Activated naive CD4-positive, alpha-beta T cell treated with anti-CD3 and anti-CD28 coated beads, Interleukin-2, amount 50 U/mL, for 72 hours (primary cell): Measurements from ENCODE around the gene CDR2. TPM values are rescaled to one million over a fixed set of nuclear protein-coding genes. Genes with fewer than 3 reads are reported as not detected.
"Not testable (repeated sequence)": the region's sequence is repeated elsewhere in the genome, so short reads cannot be mapped to it uniquely, and the experiment has no call there.

Experiments
- ATAC-seq, 2 donors: fragments of 150-1000 bp; cut with Tn5 transposase; 2 replicates each; pipeline ENCODE4 v1.10.0; 2021; ENCODE audit warnings: mild to moderate bottlenecking in 2 of 2, moderate library complexity in 2 of 2
- DNase-seq, 2 donors: peaks; one replicate each; pipeline ENCODE4 v3.0.0; 2021 to 2022; ENCODE audit warnings: low spot score in 2 of 2
- H3K27ac Mint-ChIP-seq, 2 donors: one replicate each; pipeline ENCODE4 v1.8.0; 2022; ENCODE audit warnings: mild to moderate bottlenecking in 2 of 2, mixed read lengths in 2 of 2
- H3K36me3 Mint-ChIP-seq, 2 donors: one replicate each; pipeline ENCODE4 v1.8.0; 2022; ENCODE audit warnings: mixed read lengths in 2 of 2
- H3K9me3 Mint-ChIP-seq, 2 donors: one replicate each; pipeline ENCODE4 v1.8.0; 2022; ENCODE audit warnings: mixed read lengths in 2 of 2
- total RNA-seq, 2 donors: library from RNA; stranded (reverse); gene quantifications; one replicate each; pipeline ENCODE4 v1.2.3, GENCODE V29; 2022

Gene CDR2
- total RNA-seq, 2 donors from 2014 or later: 26.8 to 44.4 TPM

DNA sequence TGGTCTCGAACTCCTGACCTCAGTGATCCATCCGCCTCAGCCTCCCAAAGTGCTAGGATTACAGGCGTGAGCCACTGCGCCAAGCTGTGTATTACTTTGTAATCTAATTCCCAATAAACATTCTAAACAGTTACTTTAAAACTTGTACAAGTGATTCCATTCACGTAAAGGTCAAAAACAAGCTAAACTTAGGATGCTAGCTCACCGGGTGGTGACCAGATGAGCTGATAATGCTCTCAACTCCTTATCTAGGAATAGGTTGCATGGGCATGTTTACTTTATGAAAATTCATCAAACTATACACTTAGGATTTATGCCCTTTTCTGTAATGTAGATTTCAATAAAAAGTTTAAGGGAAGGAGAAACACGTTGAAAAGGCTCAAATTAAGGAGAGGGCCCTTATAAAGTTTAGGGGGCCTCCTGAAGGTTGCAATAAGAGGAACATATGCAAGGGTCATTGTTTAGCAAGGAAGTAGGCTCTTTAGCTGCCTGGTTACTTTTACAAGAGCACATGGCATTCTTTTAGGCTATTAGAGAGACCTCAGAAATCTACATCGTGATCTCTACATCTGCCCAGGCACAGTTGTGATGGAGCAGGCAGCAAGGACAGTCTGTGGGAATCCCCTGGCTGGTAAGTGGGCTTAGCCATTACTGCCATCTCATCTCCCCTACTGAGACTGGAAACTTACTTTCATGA is 13.3 kb downstream of the CDR2 start:
- peaks cover 0 to 2% of the 10 kb centered on the region in 2 donors for H3K9me3 Mint-ChIP-seq
- H3K27ac Mint-ChIP-seq: peak overlapping the region; percentile 27 to 65
- peaks cover 0 to 57% of the 10 kb centered on the region in 2 donors for H3K36me3 Mint-ChIP-seq
- peak in 1 of 2 donors; percentile 48 for ATAC-seq
- no peak for DNase-seq

GRCh38 chr16:22359679-22360078 is 14.7 kb downstream of the CDR2 start:
- ATAC-seq: no peak
- Mint-ChIP-seq H3K36me3 (peaks cover 0 to 52% of the 10 kb centered on the region in 2 donors), H3K27ac (peak overlapping the region in 1 of 2 donors; percentile 2), H3K9me3 (no peaks in the 10 kb centered on the region)
- DNase-seq: no peak

DNA sequence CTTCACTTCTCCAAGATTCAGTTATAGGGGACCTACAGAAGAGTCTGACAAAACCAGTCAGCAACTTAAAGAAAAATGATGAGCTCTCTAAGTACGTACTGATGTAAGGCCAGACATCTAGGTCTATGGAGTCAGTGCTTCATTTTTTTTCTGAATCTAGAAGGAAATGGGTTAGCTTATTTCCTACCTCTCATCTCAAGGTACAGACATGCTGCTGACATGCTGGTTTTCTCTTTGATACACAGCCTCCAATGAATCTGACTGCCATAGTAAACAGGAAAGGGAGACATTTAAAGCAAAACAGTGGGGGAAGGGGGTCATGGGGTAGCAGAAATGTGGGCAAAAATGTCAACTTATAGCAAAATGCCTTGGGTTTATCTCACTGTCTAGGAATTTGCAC is 16.4 kb downstream of the CDR2 start:
- ATAC-seq (peak in 1 of 2 donors; percentile 44), DNase-seq (no peak)
- Mint-ChIP-seq H3K36me3 (peaks cover 0 to 39% of the 10 kb centered on the region in 2 donors), H3K9me3 (no peaks in the 10 kb centered on the region), H3K27ac (peak overlapping the region; percentile 81 to 96)

GRCh38 chr16:22357635-22357971 is 16.8 kb downstream of the CDR2 start:
- no peak for DNase-seq
- H3K36me3 Mint-ChIP-seq: peaks cover 0 to 35% of the 10 kb centered on the region in 2 donors
- no peaks in the 10 kb centered on the region for H3K9me3 Mint-ChIP-seq
- H3K27ac Mint-ChIP-seq: peak overlapping the region; percentile 81 to 96
- peak in 1 of 2 donors; percentile 42 for ATAC-seq

DNA sequence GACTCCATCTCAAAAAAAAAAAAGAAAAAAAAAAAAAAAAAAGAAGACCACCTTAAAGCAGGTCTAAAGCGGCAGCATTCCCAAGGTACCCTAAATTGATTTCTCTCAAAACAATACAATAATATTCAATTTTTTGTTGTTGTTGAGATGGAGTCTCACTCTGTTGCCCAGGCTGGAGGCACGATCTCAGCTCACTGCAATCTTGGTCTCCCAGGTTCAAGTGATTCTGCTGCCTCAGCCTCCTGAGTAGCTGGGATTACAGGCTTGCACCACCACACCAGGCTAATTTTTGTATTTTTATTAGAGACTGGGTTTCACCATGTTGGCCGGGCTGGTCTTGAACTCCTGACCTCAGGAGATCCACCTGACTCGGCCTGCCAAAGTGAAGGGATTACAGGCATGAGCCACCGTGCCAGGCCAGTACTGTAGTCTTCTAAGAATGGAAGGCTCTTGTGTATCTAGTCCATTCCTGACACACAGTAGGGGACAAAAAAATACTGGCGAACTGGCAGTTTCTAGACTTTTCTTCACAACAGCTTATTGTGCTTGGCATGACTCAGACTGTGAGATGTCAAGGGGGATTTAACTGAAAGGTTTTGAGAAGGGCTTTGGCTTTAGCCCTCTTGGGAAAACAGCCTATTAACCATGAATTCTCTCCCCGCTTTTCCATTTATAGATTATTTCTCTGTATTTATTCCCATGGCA is 17.3 kb downstream of the CDR2 start:
- peak in 1 of 2 donors; percentile 17 for ATAC-seq
- Mint-ChIP-seq H3K36me3 (peaks cover 0 to 30% of the 10 kb centered on the region in 2 donors), H3K27ac (peak overlapping the region; percentile 81 to 96), H3K9me3 (no peaks in the 10 kb centered on the region)
- DNase-seq: no peak

GRCh38 chr16:22355487-22355908 is 18.9 kb downstream of the CDR2 start:
- peaks cover 0 to 33% of the 10 kb centered on the region in 2 donors for H3K36me3 Mint-ChIP-seq
- no peak for ATAC-seq

DNA sequence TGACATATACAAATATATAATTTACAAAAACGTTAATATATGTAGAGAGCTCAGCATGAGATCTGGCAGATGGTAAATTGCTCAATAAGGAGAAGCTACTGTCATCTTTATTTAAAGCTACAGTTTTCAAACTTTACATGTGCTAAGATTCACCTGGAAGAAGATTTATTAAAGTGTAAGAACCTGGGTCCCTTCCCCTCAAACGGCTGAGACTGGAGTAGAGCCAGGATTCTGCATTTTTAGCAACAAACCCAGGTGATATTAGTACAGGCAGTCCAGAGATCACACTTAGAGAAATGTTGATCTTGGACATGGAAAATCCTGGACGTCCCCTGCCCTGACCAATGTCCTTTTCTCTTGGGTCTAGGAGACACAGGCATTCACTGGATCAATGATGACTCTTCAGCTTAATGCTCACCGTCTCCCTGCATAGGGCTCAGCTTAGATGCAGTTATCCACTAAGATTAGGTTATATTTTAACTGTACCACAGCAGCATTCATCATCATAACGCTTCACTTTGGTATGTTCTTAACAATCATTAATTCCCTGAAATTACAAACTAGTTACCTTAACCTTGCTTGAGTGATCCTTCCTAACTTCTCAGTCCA is 20.4 kb downstream of the CDR2 start:
- DNase-seq: no peak
- H3K36me3 Mint-ChIP-seq: peaks cover 0 to 39% of the 10 kb centered on the region in 2 donors
- H3K27ac Mint-ChIP-seq: peak overlapping the region; percentile 77 to 88
- H3K9me3 Mint-ChIP-seq: no peaks in the 10 kb centered on the region
- ATAC-seq: peak in 1 of 2 donors; percentile 21

More at GRCh38 chr16:22355487-22355908, 18.9 kb downstream of the CDR2 start:
- DNase-seq: no peak
- Mint-ChIP-seq H3K9me3 (no peaks in the 10 kb centered on the region), H3K27ac (peak overlapping the region; percentile 72 to 73)

DNA sequence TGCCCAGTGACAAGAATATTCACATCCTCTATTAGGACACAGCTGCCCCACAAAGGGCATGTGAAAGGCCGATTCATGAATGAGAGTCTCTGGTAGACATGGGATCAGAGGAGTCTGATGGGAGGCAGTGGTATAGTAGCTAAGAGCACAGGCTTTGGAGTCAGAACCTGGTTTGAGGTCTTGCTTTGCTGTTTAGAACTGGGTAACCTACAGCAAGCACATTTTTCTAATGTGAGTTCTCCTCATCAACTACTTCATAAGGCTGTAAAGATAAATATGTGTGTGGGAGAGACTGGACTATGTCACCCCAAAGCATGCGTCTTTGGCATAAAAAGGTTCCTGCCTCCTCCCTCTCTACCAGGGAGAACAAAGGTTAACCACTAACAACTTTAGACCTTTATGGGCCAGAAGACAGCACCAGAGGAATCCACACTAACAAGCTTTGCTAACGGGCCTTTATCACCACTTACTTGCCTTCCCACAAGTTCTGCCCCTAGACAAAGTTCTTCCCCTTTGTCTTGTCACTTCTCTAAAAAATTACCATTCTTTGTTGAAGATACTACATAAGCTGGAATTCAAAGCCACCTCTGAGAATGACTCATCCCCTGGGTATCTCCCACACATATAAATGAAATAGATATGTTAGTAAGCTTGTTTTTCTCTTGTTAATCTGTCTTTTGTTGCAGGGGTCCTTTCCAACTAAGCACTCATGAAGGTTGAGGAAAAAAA is 21.1 kb downstream of the CDR2 start:
- Mint-ChIP-seq H3K36me3 (peaks cover 0 to 36% of the 10 kb centered on the region in 2 donors), H3K27ac (peak overlapping the region; percentile 77 to 88), H3K9me3 (no peaks in the 10 kb centered on the region)
- DNase-seq (peak in 1 of 2 donors; percentile 8), ATAC-seq (peak; percentile 84 to 90)

DNA sequence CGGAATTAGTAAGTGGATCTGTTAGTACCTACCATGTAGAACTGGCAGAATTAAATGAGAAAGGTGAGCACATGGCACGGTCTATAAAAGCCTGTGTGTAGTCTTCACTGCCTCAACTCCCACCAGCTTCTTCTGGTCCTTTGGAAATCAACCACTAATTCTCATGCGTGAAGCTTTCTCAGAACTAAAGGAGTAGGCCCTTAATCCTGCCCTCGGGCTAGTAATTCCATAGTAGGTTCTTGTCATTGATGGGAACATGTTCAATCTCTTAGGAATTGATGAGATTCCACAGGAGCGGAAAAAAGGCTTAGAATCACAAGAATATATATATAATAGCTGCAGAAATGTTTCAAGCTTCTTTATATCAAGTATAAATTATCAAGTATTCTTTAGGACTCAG is 21.7 kb downstream of the CDR2 start:
- Mint-ChIP-seq H3K36me3 (peaks cover under 1 to 31% of the 10 kb centered on the region in 2 donors), H3K27ac (peak overlapping the region in 1 of 2 donors; percentile 77), H3K9me3 (no peaks in the 10 kb centered on the region)
- DNase-seq (no peak), ATAC-seq (no peak)

- no peak for ATAC-seq
- H3K27ac Mint-ChIP-seq: peak overlapping the region in 1 of 2 donors; percentile 65
- H3K36me3 Mint-ChIP-seq: peaks cover 6 to 32% of the 10 kb centered on the region in 2 donors
- DNase-seq: no peak
- H3K9me3 Mint-ChIP-seq: no peaks in the 10 kb centered on the region
Observed at GRCh38 chr16:22352140-22352539, 22.3 kb downstream of the CDR2 start.

GRCh38 chr16:22351017-22351416 is 23.4 kb downstream of the CDR2 start:
- peaks cover 6 to 41% of the 10 kb centered on the region in 2 donors for H3K36me3 Mint-ChIP-seq
- H3K27ac Mint-ChIP-seq, DNase-seq, ATAC-seq, H3K9me3 Mint-ChIP-seq: not testable (repeated sequence)

GRCh38 chr16:22348291-22348690 is 26.1 kb downstream of the CDR2 start:
- peak overlapping the region in 1 of 2 donors; percentile 60 for H3K27ac Mint-ChIP-seq
- ATAC-seq (peak in 1 of 2 donors; percentile 33), DNase-seq (no peak)
- peaks cover 6 to 35% of the 10 kb centered on the region in 2 donors for H3K36me3 Mint-ChIP-seq
- no peaks in the 10 kb centered on the region for H3K9me3 Mint-ChIP-seq

- Mint-ChIP-seq H3K27ac (peak overlapping the region; percentile 64 to 95), H3K36me3 (peaks cover 6 to 35% of the 10 kb centered on the region in 2 donors), H3K9me3 (no peaks in the 10 kb centered on the region)
- ATAC-seq: no peak
- DNase-seq: no peak
Observed at GRCh38 chr16:22347100-22347820, 27.2 kb downstream of the CDR2 start.

GRCh38 chr16:22346483-22346882 is 27.9 kb downstream of the CDR2 start:
- DNase-seq (no peak), ATAC-seq (no peak)
- Mint-ChIP-seq H3K36me3 (peaks cover 10 to 37% of the 10 kb centered on the region in 2 donors), H3K9me3 (no peaks in the 10 kb centered on the region), H3K27ac (peak overlapping the region in 1 of 2 donors; percentile 64)

DNA sequence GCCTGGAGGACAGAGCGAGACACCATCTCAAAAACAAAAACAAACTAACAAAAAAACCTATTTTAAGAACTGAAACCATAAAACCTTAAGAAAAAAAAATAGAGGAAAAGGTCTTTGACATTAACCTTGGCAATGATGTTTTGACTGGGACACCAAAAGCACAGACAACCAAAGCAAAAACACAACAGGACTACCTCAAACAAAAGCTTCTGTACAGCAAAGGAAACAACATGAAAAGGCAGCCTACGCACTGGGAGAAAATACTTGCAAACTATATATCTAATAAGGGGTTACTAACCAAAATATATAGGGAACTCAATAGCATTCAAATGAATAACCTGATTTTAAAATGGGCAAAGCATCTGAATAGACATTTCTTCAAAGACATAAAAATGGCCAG is 32.3 kb downstream of the CDR2 start:
- H3K27ac Mint-ChIP-seq: peak overlapping the region; percentile 67
- DNase-seq: no peak
- peaks cover 29 to 54% of the 10 kb centered on the region in 2 donors for H3K36me3 Mint-ChIP-seq
- peaks cover 7 to 15% of the 10 kb centered on the region in 2 donors for H3K9me3 Mint-ChIP-seq
- ATAC-seq: no peak

- no peak for DNase-seq
- Mint-ChIP-seq H3K9me3 (peaks cover 16 to 25% of the 10 kb centered on the region in 2 donors), H3K27ac (peak overlapping the region in 1 of 2 donors; percentile 67), H3K36me3 (peaks cover 40 to 57% of the 10 kb centered on the region in 2 donors)
- ATAC-seq: no peak
Observed at GRCh38 chr16:22340945-22341344, 33.5 kb downstream of the CDR2 start.
